SJSA1 (cell line): ENCODE data around the gene CDK19. TPM values are rescaled to one million over a fixed set of nuclear protein-coding genes. Genes with fewer than 3 reads are reported as not detected.

Source experiments
- DNase-seq, 2 experiments: peaks; one replicate each; pipeline ENCODE4 v3.0.0-alpha.2; 2015 to 2020; ENCODE audit warnings: low spot score in 2 of 2, low read depth in 1 of 2
- H3K27ac ChIP-seq: fragments of 250-450 bp; sonication (Bioruptor Pico); 2 replicates; pipeline ENCODE4 v1.5.1; 2020; ENCODE audit warnings: mild to moderate bottlenecking, moderate library complexity
- H3K27me3 ChIP-seq: fragments of 250-450 bp; sonication (Bioruptor Pico); replicated peaks from 2 replicates; pipeline ENCODE4 v1.5.1; 2020; ENCODE audit warnings: mild to moderate bottlenecking, moderate library complexity
- H3K36me3 ChIP-seq: fragments of 250-450 bp; sonication (Bioruptor Pico); 2 replicates; pipeline ENCODE4 v1.5.1; 2020; ENCODE audit warnings: mild to moderate bottlenecking
- H3K4me1 ChIP-seq: fragments of 250-450 bp; sonication (Bioruptor Pico); replicated peaks from 2 replicates; pipeline ENCODE4 v1.6.1; 2021; ENCODE audit warnings: mild to moderate bottlenecking
- H3K4me3 ChIP-seq: fragments of 250-450 bp; sonication (Bioruptor Pico); 2 replicates; pipeline ENCODE4 v1.5.1; 2020; ENCODE audit warnings: mild to moderate bottlenecking
- H3K9me3 ChIP-seq: fragments of 250-450 bp; sonication (Bioruptor Pico); replicated peaks from 2 replicates; pipeline ENCODE4 v1.5.1; 2020; ENCODE audit warnings: mild to moderate bottlenecking
- total RNA-seq: library from RNA; depleted of rRNA; stranded (reverse); fragments of >200 nt; shearing (Covaris generic); gene quantifications from 2 replicates; pipeline ENCODE4 v1.2.3, GENCODE V29; 2014; rRNA removed

CDK19 gene
- total RNA-seq, 1 experiment from 2014 or later: 13.7 TPM

- Histone ChIP-seq H3K4me1 (no peaks in the 10 kb centered on the region), H3K4me3 (no peak overlapping the region), H3K9me3 (no peaks in the 10 kb centered on the region), H3K27me3 (no peaks in the 10 kb centered on the region), H3K36me3 (no peaks in the 10 kb centered on the region), H3K27ac (no peak overlapping the region)
- no peak for DNase-seq
These were observed 248.7 kb downstream of the CDK19 start for GRCh38 chr6:110566346-110567125.

GRCh38 chr6:110564703-110565421, 250.4 kb downstream of the CDK19 start:
- DNase-seq: no peak
- H3K4me3 ChIP-seq: no peak overlapping the region
- H3K4me1 ChIP-seq: peaks cover 6% of the 10 kb centered on the region
- H3K36me3 ChIP-seq: no peaks in the 10 kb centered on the region
- no peaks in the 10 kb centered on the region for H3K27me3 ChIP-seq
- H3K27ac ChIP-seq: no peak overlapping the region
- no peaks in the 10 kb centered on the region for H3K9me3 ChIP-seq

GRCh38 chr6:110563711-110564110, 251.6 kb downstream of the CDK19 start:
- H3K4me1 ChIP-seq: peaks cover 6% of the 10 kb centered on the region
- no peaks in the 10 kb centered on the region for H3K27me3 ChIP-seq
- no peak overlapping the region for H3K4me3 ChIP-seq
- H3K36me3 ChIP-seq: no peaks in the 10 kb centered on the region
- no peak for DNase-seq
- no peak overlapping the region for H3K27ac ChIP-seq
- H3K9me3 ChIP-seq: no peaks in the 10 kb centered on the region

GRCh38 chr6:110562316-110562915, 252.9 kb downstream of the CDK19 start:
- Histone ChIP-seq H3K4me1 (peaks cover 6% of the 10 kb centered on the region), H3K4me3 (no peak overlapping the region), H3K27me3 (no peaks in the 10 kb centered on the region), H3K27ac (no peak overlapping the region), H3K36me3 (no peaks in the 10 kb centered on the region), H3K9me3 (no peaks in the 10 kb centered on the region)
- no peak for DNase-seq

- Histone ChIP-seq H3K4me3 (no peak overlapping the region), H3K27me3 (no peaks in the 10 kb centered on the region), H3K4me1 (peaks cover 6% of the 10 kb centered on the region), H3K9me3 (no peaks in the 10 kb centered on the region), H3K36me3 (no peaks in the 10 kb centered on the region), H3K27ac (no peak overlapping the region)
- no peak for DNase-seq
These were observed 253.6 kb downstream of the CDK19 start for GRCh38 chr6:110561696-110562095.

- DNase-seq: no peak
- H3K4me3 ChIP-seq: no peak overlapping the region
These were observed 254.3 kb downstream of the CDK19 start for GRCh38 chr6:110561008-110561396.

GRCh38 chr6:110560239-110561007, 254.8 kb downstream of the CDK19 start:
- no peak for DNase-seq
- Histone ChIP-seq H3K4me3 (no peak overlapping the region), H3K27ac (no peak overlapping the region), H3K36me3 (no peaks in the 10 kb centered on the region), H3K9me3 (0 out of 2 replicates have a peak, but pooled peaks cover 3% of the 10 kb centered on the region), H3K27me3 (no peaks in the 10 kb centered on the region), H3K4me1 (peaks cover 6% of the 10 kb centered on the region)

More at GRCh38 chr6:110561008-110561396, 254.3 kb downstream of the CDK19 start:
- Histone ChIP-seq H3K27me3 (no peaks in the 10 kb centered on the region), H3K27ac (no peak overlapping the region), H3K9me3 (0 out of 2 replicates have a peak, but pooled peaks cover 3% of the 10 kb centered on the region), H3K4me1 (peaks cover 6% of the 10 kb centered on the region), H3K36me3 (no peaks in the 10 kb centered on the region)

Other genes starting within 250 kb of the CDK19 start
- 79.6 and 100 TPM in 2 replicates for gene AMD1, start 59.3 kb upstream of the CDK19 start, total RNA-seq
- gene GTF3C6, start 143.2 kb upstream of the CDK19 start, total RNA-seq: 157 and 191 TPM in 2 replicates
- gene RPF2, start 166.6 kb upstream of the CDK19 start, total RNA-seq: 54.2 and 78.5 TPM in 2 replicates